Activated naive CD8-positive, alpha-beta T cell (primary cell): ENCODE data around the gene AGAP1.

Experiments used
- H3K27ac Mint-ChIP-seq: one replicate; pipeline ENCODE4 v1.8.0; 2021; ENCODE audit warnings: mixed read lengths
- H3K27me3 Mint-ChIP-seq: one replicate; pipeline ENCODE4 v1.8.0; 2021; ENCODE audit warnings: mixed read lengths
- H3K36me3 Mint-ChIP-seq: one replicate; pipeline ENCODE4 v1.8.0; 2021; ENCODE audit warnings: mixed read lengths
- H3K4me1 Mint-ChIP-seq: one replicate; pipeline ENCODE4 v1.8.0; 2021; ENCODE audit warnings: low read depth, mixed read lengths
- H3K4me3 Mint-ChIP-seq: one replicate; pipeline ENCODE4 v1.8.0; 2021; ENCODE audit warnings: mild to moderate bottlenecking, mixed read lengths
- H3K9me3 Mint-ChIP-seq: one replicate; pipeline ENCODE4 v1.8.0; 2021; ENCODE audit warnings: low read depth, mixed read lengths

The AGAP1 gene

DNA sequence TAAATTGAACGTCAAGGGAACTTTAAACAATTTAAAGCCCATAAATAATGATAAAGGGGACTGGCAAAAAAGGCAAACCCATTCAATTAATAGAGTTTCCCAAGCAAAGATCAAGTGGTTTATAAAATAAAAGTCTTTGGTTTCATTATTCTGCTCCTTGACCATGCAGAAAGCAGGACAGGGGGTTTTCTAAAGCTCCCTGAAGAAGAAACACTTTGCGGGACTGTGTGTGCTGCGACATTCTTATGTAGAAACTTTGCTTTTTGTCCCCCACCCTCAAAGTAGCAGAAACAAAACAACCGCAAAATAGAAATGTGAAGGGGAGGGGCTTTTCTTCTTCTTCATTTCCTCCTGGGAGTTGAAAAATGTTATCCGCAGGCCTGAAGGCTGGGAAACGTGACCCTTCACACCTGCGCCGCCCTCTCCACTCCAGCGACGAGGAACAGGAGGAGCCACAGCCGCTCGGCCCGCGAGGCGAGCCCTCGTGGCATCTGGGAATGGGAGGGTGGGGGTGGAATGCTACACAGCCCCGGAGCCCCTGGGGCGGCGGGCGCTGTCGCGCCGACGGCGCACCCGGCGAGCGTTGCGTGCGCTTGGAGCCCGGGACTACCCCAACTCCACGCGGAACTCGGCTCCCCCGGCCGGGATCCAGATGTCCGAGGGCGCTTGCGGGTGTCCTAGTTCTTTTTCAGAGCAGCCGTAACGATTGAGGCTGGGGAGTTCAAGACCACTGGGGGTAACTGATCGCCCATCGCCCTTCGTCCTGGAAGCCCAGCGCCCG lies 678.6 kb downstream of the AGAP1 start:
- no peak overlapping the region for H3K27ac Mint-ChIP-seq
- H3K27me3 Mint-ChIP-seq = peaks cover 51% of the 10 kb centered on the region
- H3K9me3 Mint-ChIP-seq = no peaks in the 10 kb centered on the region
- H3K4me1 Mint-ChIP-seq = peaks cover 11% of the 10 kb centered on the region
- no peaks in the 10 kb centered on the region for H3K36me3 Mint-ChIP-seq
- H3K4me3 Mint-ChIP-seq = no peak overlapping the region

DNA sequence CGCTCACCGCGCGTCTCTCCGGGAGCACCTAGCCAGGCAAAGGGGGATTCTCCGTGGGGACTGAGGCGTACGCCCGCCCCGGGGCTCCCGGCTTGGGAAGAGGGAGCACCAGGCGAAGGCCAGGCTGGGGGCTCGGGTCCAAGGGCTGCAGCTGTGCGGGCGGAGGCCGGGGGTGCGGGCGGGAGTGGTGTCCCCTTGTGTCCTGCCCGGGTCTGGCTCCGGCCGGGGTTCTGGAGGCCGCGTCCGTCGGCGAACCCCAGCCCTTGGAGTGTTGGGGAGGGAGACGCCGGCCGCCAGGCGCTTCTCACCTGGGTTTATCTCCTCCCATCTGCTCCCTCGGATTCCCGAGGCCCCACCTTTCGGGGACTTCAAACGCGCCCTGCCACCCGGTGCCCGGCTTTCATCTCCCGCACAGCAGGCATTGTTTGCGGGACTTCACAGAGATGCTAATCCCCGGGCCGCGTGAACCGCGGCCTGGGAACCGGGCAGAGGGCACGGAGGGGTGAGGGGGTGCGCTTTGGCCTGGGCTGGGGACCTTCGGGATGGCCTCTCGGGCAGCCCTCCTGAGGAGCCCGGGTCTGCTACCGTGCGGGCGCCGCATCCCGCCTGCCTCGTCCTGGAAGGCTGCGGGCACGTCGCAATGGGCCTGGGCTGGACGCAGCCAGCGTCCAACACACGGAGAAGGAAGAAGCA lies 679.3 kb downstream of the AGAP1 start:
- Mint-ChIP-seq H3K9me3 (no peaks in the 10 kb centered on the region), H3K4me3 (no peak overlapping the region), H3K4me1 (peaks cover 13% of the 10 kb centered on the region), H3K27me3 (peaks cover 51% of the 10 kb centered on the region), H3K27ac (no peak overlapping the region), H3K36me3 (no peaks in the 10 kb centered on the region)

DNA sequence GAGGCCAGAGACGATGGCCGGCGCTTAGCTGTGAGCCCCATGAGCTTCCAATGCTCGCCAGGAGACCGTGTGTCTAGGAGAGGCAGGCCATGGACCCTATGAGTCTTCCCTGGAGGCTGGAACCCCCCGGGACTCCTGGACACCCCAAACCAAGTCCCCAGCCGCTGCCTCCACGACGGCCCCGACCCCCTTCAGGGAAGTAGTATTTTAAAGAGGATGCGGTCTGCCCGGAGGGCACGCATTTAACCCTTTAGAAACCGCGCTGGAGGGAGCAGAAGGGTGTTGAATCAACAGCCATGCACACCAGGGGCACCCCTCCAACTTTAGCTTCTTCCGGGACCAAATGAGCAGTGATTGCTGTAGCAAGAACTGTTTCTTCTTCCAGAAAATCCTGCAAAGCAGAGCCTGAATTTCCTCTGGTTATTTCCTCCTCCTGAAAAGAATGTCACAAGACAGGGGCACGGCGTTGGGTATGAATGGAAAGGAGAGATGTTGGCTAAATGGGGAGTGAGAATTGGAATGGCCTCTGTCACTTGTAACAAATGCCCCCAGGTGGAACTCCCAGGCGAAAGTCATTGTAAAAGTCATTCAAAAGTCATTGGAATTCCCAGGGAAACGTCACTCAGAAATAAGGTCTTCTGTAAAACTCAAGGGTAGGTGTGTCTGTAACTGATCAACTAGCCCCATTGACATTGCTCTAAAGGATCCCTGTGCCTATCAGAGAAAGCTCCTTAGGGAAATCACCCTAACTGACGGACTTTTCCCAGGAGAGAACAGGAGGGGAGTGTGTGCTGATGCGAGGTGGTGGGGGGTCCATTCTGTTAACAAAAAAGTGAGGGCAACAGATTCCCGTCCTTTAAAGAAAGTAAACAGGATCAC lies 680.1 kb downstream of the AGAP1 start:
- peaks cover 53% of the 10 kb centered on the region for H3K27me3 Mint-ChIP-seq
- H3K27ac Mint-ChIP-seq = no peak overlapping the region
- H3K36me3 Mint-ChIP-seq = no peaks in the 10 kb centered on the region
- H3K4me3 Mint-ChIP-seq = no peak overlapping the region
- H3K4me1 Mint-ChIP-seq = peaks cover 18% of the 10 kb centered on the region
- H3K9me3 Mint-ChIP-seq = no peaks in the 10 kb centered on the region

DNA sequence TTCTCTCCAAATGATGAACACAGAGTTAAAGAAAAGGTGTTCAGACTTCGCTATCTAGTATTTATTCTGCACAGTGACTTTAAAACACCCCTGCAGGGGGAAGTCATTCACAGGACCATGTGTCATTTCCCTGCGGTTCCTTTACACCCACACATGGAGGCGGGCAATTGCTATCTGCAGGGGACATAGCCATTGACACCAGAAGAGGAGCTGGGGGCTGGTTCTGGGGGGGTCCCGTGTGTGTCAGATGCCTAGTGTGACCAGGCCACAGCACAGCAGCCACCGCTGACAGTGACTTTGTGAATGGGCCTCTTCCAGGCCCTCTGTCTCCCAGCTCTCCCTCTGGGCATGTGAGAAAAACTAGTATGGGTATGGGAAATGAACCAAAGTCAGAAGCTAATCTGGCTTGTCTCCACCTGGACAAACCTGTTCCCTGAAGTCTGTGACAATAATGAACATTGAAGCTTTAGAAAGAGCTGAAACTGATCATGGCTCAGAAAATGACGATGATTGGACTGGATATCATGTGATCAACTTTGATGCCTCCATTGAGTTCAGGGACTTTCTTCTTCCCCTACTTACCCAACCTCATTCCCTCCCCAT lies 681.8 kb downstream of the AGAP1 start:
- no peaks in the 10 kb centered on the region for H3K9me3 Mint-ChIP-seq
- H3K27me3 Mint-ChIP-seq = peaks cover 47% of the 10 kb centered on the region
- H3K27ac Mint-ChIP-seq = no peak overlapping the region
- H3K4me1 Mint-ChIP-seq = peaks cover 26% of the 10 kb centered on the region
- no peak overlapping the region for H3K4me3 Mint-ChIP-seq
- no peaks in the 10 kb centered on the region for H3K36me3 Mint-ChIP-seq

DNA sequence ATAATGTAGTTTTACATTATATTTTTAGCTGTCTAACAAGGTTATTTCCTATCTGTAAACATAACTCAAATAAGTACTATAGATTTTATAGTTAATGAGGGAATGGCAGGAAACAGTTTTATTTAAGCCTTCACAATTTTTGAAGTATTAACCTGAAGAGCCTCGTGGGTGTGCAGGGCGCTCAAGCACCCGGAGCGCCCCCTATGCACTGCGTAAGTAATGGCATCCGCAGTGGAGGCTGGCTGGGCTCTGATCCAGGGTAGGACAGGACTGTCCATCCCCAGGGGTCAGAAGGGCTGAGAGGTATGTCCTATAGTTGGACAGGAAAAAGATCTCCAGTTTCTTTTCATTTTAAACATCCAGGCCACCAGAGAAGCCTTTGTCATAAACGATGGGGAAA lies 682.6 kb downstream of the AGAP1 start:
- H3K4me3 Mint-ChIP-seq = no peak overlapping the region

DNA sequence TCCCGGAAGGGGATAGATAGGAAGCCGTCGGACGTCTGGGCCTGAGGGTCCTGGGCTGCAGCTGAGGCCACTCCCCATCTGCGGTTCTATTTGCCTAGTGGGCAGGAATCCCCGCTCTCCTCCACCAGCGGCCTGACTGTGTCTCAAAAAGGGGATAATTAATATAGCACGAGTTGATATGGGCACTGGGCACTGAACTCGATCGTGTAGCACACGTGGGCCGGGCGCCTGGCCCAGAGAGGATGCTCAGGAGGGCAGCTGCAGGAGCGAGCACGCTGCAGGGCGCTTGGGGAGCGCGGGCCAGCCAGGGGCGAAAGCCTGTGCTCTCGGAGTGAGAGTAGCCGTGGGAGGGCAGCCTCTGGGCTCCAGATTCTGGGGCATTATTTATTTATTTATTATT lies 683.1 kb downstream of the AGAP1 start:
- Mint-ChIP-seq H3K27ac (no peak overlapping the region), H3K36me3 (no peaks in the 10 kb centered on the region), H3K4me3 (no peak overlapping the region), H3K27me3 (peaks cover 47% of the 10 kb centered on the region), H3K4me1 (peaks cover 22% of the 10 kb centered on the region), H3K9me3 (no peaks in the 10 kb centered on the region)

More for the DNA sequence above, 682.6 kb downstream of the AGAP1 start:
- H3K36me3 Mint-ChIP-seq = no peaks in the 10 kb centered on the region
- H3K27me3 Mint-ChIP-seq = peaks cover 48% of the 10 kb centered on the region
- H3K27ac Mint-ChIP-seq = no peak overlapping the region
- peaks cover 24% of the 10 kb centered on the region for H3K4me1 Mint-ChIP-seq
- H3K9me3 Mint-ChIP-seq = no peaks in the 10 kb centered on the region

DNA sequence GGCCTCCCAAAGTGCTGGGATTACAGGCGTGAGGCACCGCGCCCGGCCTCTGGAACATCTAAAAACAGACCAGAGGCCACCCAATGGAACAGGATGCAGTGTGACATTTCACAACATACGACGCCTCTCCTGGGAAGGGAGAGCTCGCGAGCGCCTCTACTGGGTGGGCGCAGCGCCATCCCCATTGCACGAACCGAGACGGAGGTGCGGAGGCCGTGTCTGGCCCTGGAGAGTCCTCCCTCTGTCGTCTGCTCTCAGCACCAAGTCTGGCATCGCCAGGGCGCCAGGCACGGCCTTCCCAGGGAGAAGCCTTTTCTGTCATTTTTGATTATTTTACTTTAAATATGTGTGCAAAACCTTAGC lies 683.7 kb downstream of the AGAP1 start:
- Mint-ChIP-seq H3K36me3 (no peaks in the 10 kb centered on the region), H3K27me3 (peaks cover 47% of the 10 kb centered on the region), H3K27ac (no peak overlapping the region), H3K9me3 (no peaks in the 10 kb centered on the region), H3K4me1 (peaks cover 20% of the 10 kb centered on the region), H3K4me3 (no peak overlapping the region)

DNA sequence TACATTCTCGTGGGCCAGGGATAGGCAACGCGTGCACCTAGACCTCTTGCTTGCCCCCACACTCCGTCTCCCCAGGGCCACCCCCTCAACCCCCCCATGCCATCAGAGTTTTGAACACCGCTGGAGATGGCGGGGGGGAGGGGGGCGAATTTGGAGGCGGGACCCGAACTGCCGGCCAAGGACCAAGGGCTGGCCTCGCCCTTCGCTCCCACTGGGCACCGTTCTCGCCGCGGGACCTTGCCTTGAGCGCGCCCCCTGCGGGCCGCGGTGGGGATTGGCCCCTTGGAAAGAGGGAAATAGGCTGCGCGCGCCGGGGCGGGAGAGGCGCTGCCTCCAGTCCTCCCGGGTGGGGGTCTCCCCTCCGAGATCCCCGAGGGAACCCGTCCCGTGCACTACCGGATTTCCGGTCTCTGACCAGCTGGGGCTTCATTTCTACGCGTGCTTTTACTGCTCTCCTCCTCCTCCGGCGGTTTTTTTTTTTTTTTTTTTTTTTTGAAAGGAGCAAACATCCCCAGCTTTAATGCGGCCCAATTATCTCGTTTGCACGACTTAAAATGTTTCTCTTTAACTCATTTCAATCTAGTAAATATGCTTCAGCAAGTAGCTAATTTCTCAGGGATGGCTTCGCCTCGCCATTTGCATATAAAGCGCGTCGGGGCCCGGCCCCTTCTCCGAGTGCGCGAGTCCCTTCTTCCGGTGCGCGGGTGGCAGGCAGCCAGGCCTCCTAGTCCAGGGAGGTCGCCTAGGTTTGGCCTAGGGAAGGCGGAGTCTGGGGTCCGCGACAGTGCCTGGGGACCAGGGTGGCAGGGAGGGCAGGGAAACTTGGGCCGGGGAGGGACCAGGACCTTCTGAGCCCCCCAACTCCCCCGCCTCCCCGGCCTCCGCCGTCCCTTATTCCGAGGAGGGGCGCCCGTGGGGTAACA lies 684.4 kb downstream of the AGAP1 start:
- H3K9me3 Mint-ChIP-seq = no peaks in the 10 kb centered on the region
- peaks cover 20% of the 10 kb centered on the region for H3K4me1 Mint-ChIP-seq
- peak overlapping the region; percentile 67 for H3K4me3 Mint-ChIP-seq
- peaks cover 51% of the 10 kb centered on the region for H3K27me3 Mint-ChIP-seq
- no peak overlapping the region for H3K27ac Mint-ChIP-seq
- H3K36me3 Mint-ChIP-seq = no peaks in the 10 kb centered on the region

DNA sequence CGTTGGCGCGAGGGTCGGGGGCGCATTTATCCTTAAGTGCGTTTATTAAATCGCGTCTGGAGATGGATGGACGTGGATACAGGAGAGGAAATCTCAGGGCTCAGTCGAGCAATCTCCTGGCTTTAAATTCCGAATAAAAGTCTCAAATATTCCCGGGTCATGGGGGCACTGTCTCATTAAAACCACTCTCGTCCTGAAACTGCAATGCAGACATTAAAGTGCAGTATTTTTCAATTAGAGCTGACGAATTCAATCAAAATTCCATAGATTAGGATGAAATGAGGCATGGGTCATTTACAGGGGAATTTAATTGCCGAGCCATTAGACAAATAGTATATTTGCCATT lies 685.0 kb downstream of the AGAP1 start:
- H3K27ac Mint-ChIP-seq = no peak overlapping the region
- H3K4me3 Mint-ChIP-seq = peak overlapping the region; percentile 46
- H3K36me3 Mint-ChIP-seq = no peaks in the 10 kb centered on the region
- H3K27me3 Mint-ChIP-seq = peaks cover 50% of the 10 kb centered on the region
- H3K9me3 Mint-ChIP-seq = no peaks in the 10 kb centered on the region
- peaks cover 20% of the 10 kb centered on the region for H3K4me1 Mint-ChIP-seq

DNA sequence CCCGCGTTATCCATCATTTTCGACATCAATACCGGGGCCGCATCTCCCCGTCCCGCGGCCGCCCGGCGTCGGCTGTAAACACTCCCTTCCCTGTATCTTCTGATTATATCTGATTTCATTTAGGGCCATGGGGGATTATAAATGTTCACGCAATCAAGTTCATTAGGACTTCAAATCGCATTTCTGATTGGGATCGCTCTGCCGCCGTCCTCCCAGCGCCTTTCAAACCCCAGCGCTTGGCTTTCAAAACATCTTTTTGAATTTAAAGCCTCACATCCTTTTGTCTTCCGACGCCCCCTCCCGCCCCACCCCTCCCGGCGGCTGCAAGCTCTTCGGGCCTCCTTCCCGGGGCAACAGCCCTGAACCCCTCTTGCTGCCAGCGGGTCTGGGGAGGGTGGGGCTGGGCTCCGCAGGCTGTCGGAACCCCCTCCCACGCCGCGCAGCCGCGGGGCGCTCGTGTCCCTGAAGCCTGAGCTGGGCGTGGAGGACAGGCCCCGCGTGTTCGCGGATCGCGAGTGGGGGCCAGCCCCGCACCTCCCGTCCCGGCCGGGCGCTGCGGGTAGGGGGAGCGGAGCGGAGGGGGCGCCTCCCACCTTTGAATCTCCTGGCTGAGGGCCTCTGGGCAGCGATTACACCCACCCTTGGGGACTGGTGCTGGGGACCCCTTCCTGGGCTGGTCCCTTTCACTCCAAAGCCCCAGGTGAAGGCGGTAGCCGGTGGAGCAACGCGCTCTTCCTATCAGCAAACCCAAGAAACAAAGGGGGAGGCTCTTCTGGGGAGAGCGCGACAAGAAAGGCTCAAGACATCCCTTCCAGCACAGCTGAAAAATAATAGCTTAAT lies 685.6 kb downstream of the AGAP1 start:
- Mint-ChIP-seq H3K9me3 (no peaks in the 10 kb centered on the region), H3K4me1 (peaks cover 18% of the 10 kb centered on the region), H3K27me3 (peaks cover 48% of the 10 kb centered on the region), H3K27ac (no peak overlapping the region), H3K36me3 (no peaks in the 10 kb centered on the region), H3K4me3 (peak overlapping the region; percentile 51)

DNA sequence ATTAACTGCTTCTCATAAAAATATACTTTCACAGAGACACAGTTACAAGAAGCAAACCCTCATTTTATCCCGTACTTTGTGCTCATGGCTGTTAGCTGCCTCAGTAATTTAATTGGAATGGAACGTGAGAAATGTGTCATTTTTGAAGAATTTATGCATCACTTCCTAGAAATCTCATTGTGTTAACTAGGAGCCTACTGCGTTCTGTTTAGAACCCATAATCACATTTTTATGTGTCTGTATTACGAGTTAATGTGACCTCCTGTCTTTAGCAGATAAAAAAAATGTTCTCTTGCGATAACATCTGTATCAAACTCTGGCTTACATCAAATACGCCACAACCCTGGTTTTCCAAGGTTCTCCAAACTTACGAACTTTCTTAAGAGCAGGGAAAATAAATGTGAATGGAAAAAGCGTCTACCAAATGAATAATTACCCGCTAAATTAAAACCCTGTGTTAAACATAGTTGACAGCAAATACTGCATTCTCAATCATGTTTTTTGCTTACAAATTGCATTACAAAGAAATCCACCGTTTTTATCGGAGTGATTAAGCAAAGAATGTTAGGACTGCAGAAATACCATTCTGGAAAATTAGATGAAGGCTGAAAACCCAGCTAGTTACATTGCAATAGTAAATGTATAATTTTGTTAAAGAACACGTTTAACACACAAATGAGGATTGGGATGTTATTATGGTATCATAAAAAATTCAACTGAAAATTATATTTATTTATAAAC lies 686.4 kb downstream of the AGAP1 start:
- Mint-ChIP-seq H3K4me1 (peaks cover 18% of the 10 kb centered on the region), H3K27me3 (peaks cover 45% of the 10 kb centered on the region), H3K4me3 (no peak overlapping the region), H3K27ac (no peak overlapping the region), H3K36me3 (no peaks in the 10 kb centered on the region), H3K9me3 (no peaks in the 10 kb centered on the region)

DNA sequence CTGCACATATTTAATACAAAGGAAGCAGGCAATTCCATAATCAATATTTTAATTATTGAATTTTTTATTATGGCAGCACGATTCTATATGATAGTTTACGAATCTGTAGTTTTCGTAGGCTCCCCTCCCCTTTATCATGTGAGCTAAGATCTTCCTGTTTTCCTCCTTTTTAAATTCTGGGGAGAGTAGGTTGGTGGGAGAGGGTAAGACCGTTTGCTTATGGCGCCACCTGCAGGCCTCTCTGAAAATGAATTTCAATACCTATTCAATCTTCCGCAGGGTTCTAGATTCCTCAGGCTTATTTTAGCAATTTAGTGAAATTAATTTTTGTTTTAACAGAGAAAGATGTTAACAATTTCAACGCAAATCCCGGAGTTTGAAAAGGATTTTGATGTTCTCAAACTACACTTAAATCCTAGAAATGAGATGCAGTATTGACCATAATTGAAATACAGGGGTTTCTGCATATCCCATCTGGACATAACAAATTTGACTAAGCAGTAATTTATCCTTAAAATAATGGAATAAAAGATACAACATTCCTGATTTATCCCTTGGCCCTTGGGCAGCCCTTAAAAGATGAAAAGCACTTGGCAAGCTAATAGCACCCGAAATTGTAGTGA lies 687.1 kb downstream of the AGAP1 start:
- H3K27ac Mint-ChIP-seq = no peak overlapping the region
- H3K27me3 Mint-ChIP-seq = peaks cover 48% of the 10 kb centered on the region

More for the DNA sequence above, 687.1 kb downstream of the AGAP1 start:
- Mint-ChIP-seq H3K9me3 (no peaks in the 10 kb centered on the region), H3K4me1 (peaks cover 18% of the 10 kb centered on the region), H3K4me3 (no peak overlapping the region), H3K36me3 (no peaks in the 10 kb centered on the region)
